Stimulated activated CD8-positive, alpha-beta memory T cell treated with anti-CD3 and anti-CD28 coated beads, Interleukin-2, amount 100 ng/mL, for 1 hour (primary cell): ENCODE results near the gene CAMK2B.
A peak's percentile ranks its signal among the peaks of the same experiment; 100 is the strongest.

Experiments
- DNase-seq, 2 donors: peaks; one replicate each; pipeline ENCODE4 v3.0.0-alpha.2; 2020; ENCODE audit warnings: low read depth in 2 of 2

The CAMK2B gene

GRCh38 chr7:44309271-44310091, 15.9 kb downstream of the CAMK2B start:
- peak in 1 of 2 donors; percentile 2 for DNase-seq

DNA sequence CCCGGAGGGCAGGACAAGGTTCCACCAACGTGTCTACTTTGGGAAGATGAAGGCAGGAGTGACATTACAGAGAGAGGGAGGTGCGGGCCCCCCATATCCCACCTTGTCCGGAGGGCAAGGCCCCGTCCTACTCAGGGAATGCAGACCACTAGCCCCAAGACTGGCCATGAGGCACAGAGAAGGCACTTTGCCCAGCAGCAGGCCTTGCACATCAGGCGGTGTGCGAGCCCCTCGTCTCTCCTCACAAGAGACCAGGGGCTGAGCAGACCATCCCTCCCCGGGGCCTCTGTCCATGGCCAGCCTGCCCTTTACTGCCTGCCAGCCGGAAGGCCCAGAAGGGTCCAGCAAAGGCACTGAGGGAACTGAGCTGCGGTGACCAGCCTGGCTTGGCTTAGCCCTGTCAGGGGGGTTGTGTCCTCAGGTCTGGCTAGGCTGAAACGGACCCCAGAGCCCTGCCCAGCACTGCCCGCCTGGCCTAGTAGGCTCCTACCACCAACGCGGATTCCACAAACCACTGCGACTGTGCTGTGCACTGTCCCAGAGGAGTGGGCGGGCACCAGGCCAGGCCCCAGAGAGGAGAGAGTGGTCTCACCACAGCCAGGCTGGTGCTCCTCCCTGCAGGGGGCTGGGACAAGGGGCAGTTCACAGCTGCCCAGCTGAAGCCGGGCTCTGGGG, 16.7 kb downstream of the CAMK2B start:
- no peak for DNase-seq

DNA sequence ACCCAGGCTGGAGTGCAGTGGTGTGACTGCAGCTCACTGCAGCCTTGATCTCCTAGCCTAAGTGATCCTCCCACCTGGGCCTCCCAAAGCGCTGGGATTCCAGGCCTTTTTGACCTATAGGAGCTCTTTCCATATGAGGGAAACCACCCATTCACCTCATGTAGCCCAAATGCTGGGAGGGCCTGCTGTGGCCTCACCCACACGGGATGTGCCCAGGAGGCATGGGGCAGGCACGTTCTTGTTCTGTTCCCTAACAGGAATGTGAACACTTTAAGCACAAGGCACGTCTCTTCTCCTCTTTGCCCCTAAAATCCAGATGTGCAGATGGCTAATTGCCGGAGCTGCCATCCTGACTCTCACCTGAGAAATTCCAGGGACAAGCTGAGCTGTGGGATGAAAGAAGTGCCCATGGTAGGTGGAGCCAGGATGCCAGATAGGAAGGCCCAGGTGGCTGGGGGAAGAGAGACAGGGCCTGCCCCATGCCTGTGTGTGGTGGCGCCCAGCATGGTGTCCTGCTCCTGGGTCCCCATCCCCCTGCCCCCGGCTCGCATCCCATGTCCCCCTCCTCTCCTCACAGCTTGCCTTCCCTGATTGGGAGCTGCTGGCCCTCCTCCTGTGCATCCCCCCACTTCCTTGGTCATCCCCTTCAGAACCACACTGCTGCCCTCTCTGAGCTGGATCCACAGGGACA, 17.3 kb downstream of the CAMK2B start:
- no peak for DNase-seq

DNA sequence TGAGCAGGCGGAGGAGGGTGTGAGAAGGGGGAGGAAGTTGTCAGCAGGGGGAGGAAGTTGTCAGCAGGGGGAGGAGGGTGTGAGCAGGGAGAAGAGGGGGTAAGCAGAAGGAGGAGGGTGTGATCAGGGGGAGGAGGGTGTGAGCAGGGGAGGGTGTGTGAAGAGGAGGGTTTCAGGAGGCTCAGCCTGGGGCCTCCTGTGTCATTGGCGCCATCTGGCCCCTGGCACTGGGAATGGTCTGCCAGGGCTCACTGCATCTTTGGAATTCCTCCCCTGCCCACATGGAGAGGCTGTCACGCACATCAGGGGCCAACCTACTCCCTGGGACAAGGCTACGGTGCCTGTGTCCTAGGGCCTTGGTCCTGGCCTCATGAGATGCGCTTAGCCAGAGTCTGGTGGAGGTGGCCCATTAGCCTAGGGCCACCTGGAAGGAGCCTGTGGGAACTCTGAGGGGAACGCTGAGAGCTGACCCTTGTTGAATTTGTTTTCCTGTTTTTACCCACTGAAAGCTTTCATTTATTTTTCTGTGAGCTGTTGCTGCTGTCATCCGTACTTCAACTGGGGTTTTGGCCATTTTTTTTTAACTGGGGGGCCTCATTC, 18.0 kb downstream of the CAMK2B start:
- DNase-seq, result no peak

- no peak for DNase-seq
Observed at GRCh38 chr7:44306606-44307005, 18.8 kb downstream of the CAMK2B start.

DNA sequence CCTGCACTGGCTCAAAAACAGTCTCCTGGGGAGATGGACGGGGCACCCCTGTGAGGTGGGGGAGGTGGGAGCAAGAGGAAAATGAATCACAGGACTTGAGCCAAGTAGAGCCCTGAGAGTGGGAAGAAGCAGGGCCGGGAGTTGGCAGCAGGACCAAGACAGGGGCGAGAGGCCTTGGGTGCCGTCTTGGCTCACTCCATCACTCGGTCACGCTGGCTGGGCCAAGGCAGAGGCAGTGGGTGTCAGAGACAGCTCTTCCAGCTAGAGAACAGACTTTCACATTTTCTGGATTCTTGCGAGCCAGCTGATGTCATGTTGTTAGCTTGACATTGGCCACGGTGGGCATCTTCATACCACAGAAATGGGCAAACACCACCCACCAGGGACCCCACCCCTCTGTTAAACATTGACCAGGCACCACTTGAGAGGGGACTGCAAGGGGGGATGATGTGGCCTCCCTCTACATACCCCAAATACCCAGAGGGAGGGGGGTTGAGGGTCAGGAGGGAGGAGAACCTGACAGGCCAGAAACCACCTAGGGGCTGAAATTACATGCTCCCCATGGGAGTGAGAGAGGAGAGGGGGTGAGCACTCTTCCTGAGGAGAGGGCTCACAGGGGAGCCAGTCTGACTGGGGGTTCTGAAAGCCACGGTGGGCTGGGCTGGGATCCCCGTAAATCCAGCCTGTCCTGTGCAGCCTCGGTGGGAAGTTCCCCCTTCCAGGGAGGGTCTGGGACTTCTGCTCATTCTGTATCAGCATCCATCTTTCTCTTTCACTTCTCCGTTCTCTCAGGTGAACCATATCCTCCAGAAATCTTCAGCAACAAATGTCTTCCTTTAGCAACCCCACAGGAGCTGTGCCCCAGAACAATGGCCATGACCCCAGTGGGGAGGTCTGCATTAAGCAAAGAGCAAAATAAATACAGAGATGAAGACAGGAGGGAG, 19.6 kb downstream of the CAMK2B start:
- DNase-seq, result no peak

GRCh38 chr7:44294325-44295069, 30.9 kb downstream of the CAMK2B start:
- no peak for DNase-seq

GRCh38 chr7:44293561-44294324, 31.7 kb downstream of the CAMK2B start:
- DNase-seq, result no peak

DNA sequence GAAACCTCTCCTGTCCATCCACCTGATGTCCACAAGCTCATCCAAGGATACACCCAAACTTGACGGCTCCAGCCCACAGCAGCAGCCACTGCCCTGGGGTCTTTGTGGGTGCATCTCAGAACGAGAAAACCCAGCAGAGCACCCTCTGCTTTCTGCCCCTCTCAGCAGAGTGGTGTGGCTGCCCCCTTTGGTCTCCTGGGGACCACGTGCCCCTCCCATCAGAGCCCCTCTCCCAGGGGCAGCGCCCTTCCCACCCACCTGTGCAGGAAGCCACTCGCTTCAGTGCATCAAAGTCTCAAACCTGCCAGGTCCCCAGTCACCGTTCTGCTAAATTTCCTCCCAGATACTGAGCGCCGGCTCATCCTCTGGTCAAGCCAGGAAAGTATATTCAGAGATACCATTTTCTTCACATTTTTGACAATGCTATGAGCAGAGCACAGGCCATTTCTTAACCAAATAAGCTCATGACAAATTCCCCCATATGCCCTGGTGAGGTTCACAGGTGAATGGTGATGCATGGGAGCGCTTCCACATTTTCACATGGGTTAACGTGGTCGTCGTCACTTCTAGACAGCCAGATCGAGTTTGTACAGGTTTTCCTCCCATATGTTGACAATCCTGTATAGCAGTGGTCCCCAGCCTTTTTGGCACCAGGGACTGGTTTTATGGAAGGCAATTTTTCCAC, 32.4 kb downstream of the CAMK2B start:
- no peak for DNase-seq

- no peak for DNase-seq
Observed at GRCh38 chr7:44292420-44292817, 33.0 kb downstream of the CAMK2B start.

- DNase-seq, result no peak
Observed at GRCh38 chr7:44291733-44292419, 33.5 kb downstream of the CAMK2B start.

DNA sequence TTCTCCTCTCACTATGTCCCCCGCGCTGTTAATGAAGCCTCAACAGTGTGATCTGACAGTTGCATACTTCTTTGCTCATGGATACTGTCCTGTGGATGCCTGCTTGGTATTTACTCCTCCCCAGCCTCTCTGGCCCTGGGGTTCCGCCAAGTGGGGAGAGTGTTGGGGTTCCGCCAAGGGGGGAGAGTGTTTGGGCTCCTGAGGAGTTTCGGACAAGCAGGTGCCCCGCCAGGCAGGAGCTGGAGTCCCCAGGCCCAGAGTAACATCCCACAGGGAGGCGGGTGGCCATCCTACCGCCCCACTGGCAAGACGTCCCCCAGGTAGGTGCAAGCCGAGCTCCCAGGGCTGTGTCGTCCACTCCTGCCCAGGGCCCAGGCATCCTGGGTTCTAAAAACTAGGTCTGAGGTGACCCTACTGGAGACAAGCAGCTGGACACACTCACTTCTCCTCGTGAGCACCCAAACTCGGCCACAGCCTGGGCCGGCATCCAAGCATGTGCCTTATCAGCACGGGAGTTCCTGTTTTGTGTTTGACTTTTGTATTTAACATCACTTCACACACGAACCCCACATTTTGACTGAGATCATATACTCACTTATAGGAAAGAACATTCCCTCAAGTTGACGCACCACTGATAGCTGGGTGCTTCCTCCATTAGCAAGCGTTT, 34.2 kb downstream of the CAMK2B start:
- DNase-seq, result no peak

DNA sequence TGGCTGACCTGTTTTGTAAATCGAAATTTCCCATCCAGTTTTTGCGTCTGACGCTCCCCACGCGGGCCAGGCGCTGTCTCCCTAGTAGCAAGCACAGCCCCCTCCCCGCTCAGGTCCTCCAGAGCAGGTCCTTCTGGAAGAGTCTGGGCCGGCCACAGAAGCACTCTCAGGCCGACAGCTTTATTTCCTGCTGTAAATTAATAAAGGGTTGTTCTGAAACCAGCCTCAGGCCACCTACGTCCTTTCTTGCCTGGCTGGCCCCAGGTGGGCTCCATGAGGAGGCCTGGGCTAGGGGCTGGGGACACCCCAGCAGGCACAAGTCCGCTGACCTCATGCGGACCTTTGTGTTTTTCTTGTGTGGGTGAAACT, 35.2 kb downstream of the CAMK2B start:
- no peak for DNase-seq

DNA sequence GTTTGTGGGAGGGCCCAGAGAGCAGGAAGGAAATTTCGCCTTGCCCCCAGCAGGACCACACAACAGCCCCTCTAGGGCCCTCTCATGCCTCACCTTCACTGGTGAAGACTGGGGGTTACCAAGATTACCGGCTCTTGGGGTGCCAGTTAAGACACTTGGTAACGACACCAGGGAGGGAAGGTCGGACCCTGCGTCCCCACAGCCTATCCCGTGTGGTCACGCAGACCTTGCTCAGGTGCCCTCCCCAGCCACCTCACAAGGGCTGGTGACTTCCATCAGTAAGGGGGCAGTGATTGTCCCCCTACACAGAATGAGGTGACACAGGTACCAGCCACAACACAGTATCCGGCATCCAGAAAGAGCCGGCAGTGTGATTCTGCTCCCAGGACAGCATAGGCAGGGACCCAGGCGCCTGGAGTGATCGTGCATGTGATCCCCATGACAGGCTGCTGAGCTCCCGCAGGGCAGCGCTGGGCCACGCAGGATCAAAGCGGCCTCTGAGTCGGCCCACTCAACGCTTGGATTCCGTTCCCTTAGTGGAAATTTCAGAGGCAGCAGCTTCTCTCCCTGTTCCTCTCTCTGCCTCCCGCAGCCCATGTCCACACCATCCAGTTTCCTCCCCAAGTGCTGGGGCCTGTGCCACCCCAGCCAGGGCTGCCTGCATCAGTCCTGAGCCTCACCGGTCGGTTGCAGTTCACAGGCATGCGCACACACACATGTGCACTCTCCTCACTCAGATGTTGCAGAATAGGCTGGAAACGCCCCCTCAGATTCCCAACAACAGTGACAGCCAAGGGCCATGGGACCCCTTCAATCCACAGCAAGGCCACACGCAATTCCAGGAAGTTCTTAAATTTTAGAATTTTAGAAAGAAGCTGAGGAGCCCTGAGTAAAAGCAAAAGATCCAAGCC, 35.8 kb downstream of the CAMK2B start:
- no peak for DNase-seq

GRCh38 chr7:44288811-44289340, 36.5 kb downstream of the CAMK2B start:
- DNase-seq, result no peak

GRCh38 chr7:44288381-44288685, 37.1 kb downstream of the CAMK2B start:
- no peak for DNase-seq
